H1 (cell line): Measurements from ENCODE around the gene CACNA1C. TPM values are rescaled to one million over a fixed set of nuclear protein-coding genes. Genes with fewer than 3 reads are reported as not detected.

Experiments used
- CBX5 ChIP-seq: fragments of 300-800, 300-1000 bp; sonication (generic); IDR thresholded peaks from 2 replicates; pipeline ENCODE4 v1.7.1; 2016; ENCODE audit warnings: antibody characterized with exemption, low read length, low read depth
- CTBP2 ChIP-seq: IDR thresholded peaks from 2 replicates; pipeline ENCODE4 v1.7.0; 2011; ENCODE audit warnings: borderline replicate concordance, mild to moderate bottlenecking, moderate library complexity, mixed read lengths, low read length; ENCODE audit not compliant: insufficient read depth, insufficient read length
- PHF8 ChIP-seq: fragments of 200-600 bp; sonication (generic); conservative IDR thresholded peaks from 2 replicates; pipeline ENCODE4 v1.7.1; 2012; ENCODE audit warnings: low read depth, mild to moderate bottlenecking, inconsistent platforms, low read length, moderate library complexity
- SRF ChIP-seq: IDR thresholded peaks from 2 replicates; pipeline ENCODE4 v1.6.1; 2011; ENCODE audit warnings: mild to moderate bottlenecking, low read depth, low read length, moderate library complexity
- polyA plus RNA-seq, 7 experiments: library from polyadenylated mRNA; depleted of rRNA in 3 of 7; stranded (reverse) in 5 of 7; unstranded in 2 of 7; fragments of >200 nt in 5 of 7; fragments of 200-250 nt in 2 of 7; gene quantifications; 1 replicate in 5 of 7; 2 replicates in 1 of 7; 4 replicates in 1 of 7; pipeline versions ENCODE4 v1.2.1 to v1.2.3, GENCODE V29; 2011 to 2013; ENCODE audit warnings: missing spikeins in 2 of 7, mixed read lengths in 2 of 7
- total RNA-seq: library from RNA; stranded (reverse); fragmentation: NEBNext Ultra II Directional; extraction: Animal tissue kit (Norgen Biotek cat#: 25700); gene quantifications from 2 replicates; pipeline ENCODE4 v1.2.1, GENCODE V29; 2021

Gene CACNA1C
- total and polyA plus RNA-seq, 2 of the 8 experiments (the other 6 are each of a cell fraction or from before 2014, with no cell fraction given), result 1.3 TPM

GRCh38 chr12:2596441-2596840, 543.7 kb downstream of the CACNA1C start (continued):
- TF ChIP-seq PHF8 (no peak), SRF (no peak), CBX5 (no peak), CTBP2 (no peak)
